Measurements from ENCODE around the gene GIPC1. TPM values are rescaled to one million over a fixed set of nuclear protein-coding genes. Genes with fewer than 3 reads are reported as not detected.

The GIPC1 gene
- total RNA-seq, 1 experiment from 2014 or later = 98.7 TPM

DNA sequence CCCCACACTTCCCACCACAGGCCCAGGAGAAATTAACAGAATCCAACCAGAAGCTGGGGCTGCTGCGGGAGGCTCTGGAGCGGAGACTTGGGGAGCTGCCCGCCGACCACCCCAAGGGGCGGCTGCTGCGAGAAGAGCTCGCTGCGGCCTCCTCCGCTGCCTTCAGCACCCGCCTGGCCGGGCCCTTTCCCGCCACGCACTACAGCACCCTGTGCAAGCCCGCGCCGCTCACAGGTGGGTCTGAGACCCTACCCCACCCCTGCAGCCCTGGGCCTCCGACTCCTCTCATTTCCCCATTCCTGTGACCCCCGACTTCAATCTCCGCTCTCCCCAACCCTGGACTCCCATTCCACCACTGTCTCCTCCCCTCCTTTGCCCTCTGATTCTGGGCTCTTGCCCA lies 45.1 kb downstream of the GIPC1 start:
- peaks cover 2% of the 10 kb centered on the region for H3K36me3 ChIP-seq (ENCODE audit: control insufficient read depth, insufficient read depth, low read length)
- ChIA-PET POLR2A (no interaction called here), CTCF (no interaction called here)
- H3K9me3 Mint-ChIP-seq (ENCODE audit: unreplicated experiment) = no peaks in the 10 kb centered on the region
- H3K36me3 Mint-ChIP-seq (ENCODE audit: insufficient read depth, unreplicated experiment) = peaks cover 29% of the 10 kb centered on the region
- TF ChIP-seq CTCF (IDR thresholded peaks at IDR 0.05; ENCODE audit: insufficient read depth in 1 of 2, low read depth in 1 of 2, low read length in 1 of 2, severe bottlenecking in 1 of 2, unreplicated experiment in 1 of 2) = no peak
- H3K4me1 Mint-ChIP-seq (ENCODE audit: low read depth, unreplicated experiment) = no peaks in the 10 kb centered on the region
- no peaks in the 10 kb centered on the region for H3K9me3 ChIP-seq
- BruUV-seq (replicated peaks) = no TSS peak
- H3K4me3 Mint-ChIP-seq (ENCODE audit: unreplicated experiment) = no peak overlapping the region
- DNase-seq = no peak
- H3K27ac Mint-ChIP-seq (ENCODE audit: unreplicated experiment) = no peak overlapping the region
- intact Hi-C loops (cut with micrococcal nuclease; ENCODE audit: unreplicated experiment) = no loop called here
- H3K27me3 ChIP-seq (replicated peaks; ENCODE audit: control insufficient read depth, insufficient read depth, low read length) = no peaks in the 10 kb centered on the region
- H3K4me3 ChIP-seq (ENCODE audit: low read depth, low read length) = no peak overlapping the region
- H3K27me3 Mint-ChIP-seq (ENCODE audit: insufficient read depth, unreplicated experiment) = no peaks in the 10 kb centered on the region
- no peaks in the 10 kb centered on the region for H3K4me1 ChIP-seq

DNA sequence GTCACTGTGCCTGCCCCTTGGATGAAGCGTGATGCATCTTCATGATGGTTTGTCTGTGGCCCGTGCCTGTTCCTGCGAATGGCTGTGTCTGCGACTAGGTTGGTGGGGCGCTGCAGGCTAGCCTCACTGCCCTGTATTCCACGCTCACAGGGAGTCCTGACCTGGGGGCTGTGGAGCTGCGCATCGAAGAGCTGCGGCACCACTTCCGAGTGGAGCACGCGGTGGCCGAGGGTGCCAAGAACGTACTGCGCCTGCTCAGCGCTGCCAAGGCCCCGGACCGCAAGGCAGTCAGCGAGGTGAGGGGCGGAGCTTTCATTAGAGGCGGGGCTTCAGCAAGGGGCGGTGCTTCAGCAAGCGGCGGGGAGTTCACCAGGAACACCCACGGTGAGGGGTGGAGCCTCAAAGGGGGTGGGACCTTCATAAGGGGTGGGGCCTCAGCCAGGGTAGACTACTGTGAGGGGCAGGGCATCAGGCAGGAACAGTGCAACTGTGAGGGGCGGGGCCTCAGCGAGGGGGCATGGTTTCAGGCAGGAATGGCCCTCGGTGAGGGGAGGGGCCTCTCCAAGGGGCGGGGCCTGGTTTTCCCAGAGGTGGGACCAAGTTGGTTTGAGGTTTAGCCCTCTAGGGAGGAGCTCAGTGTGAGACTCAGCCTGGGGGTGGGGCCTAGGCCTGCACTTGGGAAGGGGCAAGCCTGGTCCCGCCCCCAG lies 45.6 kb downstream of the GIPC1 start:
- Histone ChIP-seq H3K4me1 (no peaks in the 10 kb centered on the region), H3K36me3 (ENCODE audit: control insufficient read depth, insufficient read depth, low read length) (peaks cover 2% of the 10 kb centered on the region), H3K4me3 (ENCODE audit: low read depth, low read length) (no peak overlapping the region), H3K27me3 (replicated peaks; ENCODE audit: control insufficient read depth, insufficient read depth, low read length) (no peaks in the 10 kb centered on the region), H3K9me3 (no peaks in the 10 kb centered on the region)
- no peaks in the 10 kb centered on the region for H3K4me1 Mint-ChIP-seq (ENCODE audit: low read depth, unreplicated experiment)
- ChIA-PET CTCF (no interaction called here), POLR2A (no interaction called here)
- no peak overlapping the region for H3K27ac Mint-ChIP-seq (ENCODE audit: unreplicated experiment)
- H3K36me3 Mint-ChIP-seq (ENCODE audit: insufficient read depth, unreplicated experiment) = peaks cover 29% of the 10 kb centered on the region
- intact Hi-C loops (cut with micrococcal nuclease; ENCODE audit: unreplicated experiment) = no loop called here
- no peak for TF ChIP-seq CTCF (IDR thresholded peaks at IDR 0.05; ENCODE audit: insufficient read depth in 1 of 2, low read depth in 1 of 2, low read length in 1 of 2, severe bottlenecking in 1 of 2, unreplicated experiment in 1 of 2)
- peak; percentile 71 to 81 for DNase-seq
- H3K4me3 Mint-ChIP-seq (ENCODE audit: unreplicated experiment) = no peak overlapping the region
- no peaks in the 10 kb centered on the region for H3K27me3 Mint-ChIP-seq (ENCODE audit: insufficient read depth, unreplicated experiment)
- no TSS peak for BruUV-seq (replicated peaks)
- H3K9me3 Mint-ChIP-seq (ENCODE audit: unreplicated experiment) = no peaks in the 10 kb centered on the region

GRCh38 chr19:14449321-14449720 lies 46.6 kb downstream of the GIPC1 start:
- H3K27ac Mint-ChIP-seq (ENCODE audit: unreplicated experiment) = no peak overlapping the region
- H3K36me3 Mint-ChIP-seq (ENCODE audit: insufficient read depth, unreplicated experiment) = peaks cover 34% of the 10 kb centered on the region
- peaks cover 3% of the 10 kb centered on the region for H3K36me3 ChIP-seq (ENCODE audit: control insufficient read depth, insufficient read depth, low read length)
- H3K4me3 Mint-ChIP-seq (ENCODE audit: unreplicated experiment) = no peak overlapping the region
- ChIA-PET CTCF (no interaction called here), POLR2A (no interaction called here)
- H3K4me1 ChIP-seq = no peaks in the 10 kb centered on the region
- no peaks in the 10 kb centered on the region for H3K9me3 ChIP-seq
- H3K27me3 ChIP-seq (replicated peaks; ENCODE audit: control insufficient read depth, insufficient read depth, low read length) = no peaks in the 10 kb centered on the region
- no TSS peak for BruUV-seq (replicated peaks)
- intact Hi-C loops (cut with micrococcal nuclease; ENCODE audit: unreplicated experiment) = no loop called here
- no peaks in the 10 kb centered on the region for H3K4me1 Mint-ChIP-seq (ENCODE audit: low read depth, unreplicated experiment)
- H3K9me3 Mint-ChIP-seq (ENCODE audit: unreplicated experiment) = no peaks in the 10 kb centered on the region
- H3K4me3 ChIP-seq (ENCODE audit: low read depth, low read length) = no peak overlapping the region
- no peak for DNase-seq
- H3K27me3 Mint-ChIP-seq (ENCODE audit: insufficient read depth, unreplicated experiment) = no peaks in the 10 kb centered on the region
- no peak for TF ChIP-seq CTCF (IDR thresholded peaks at IDR 0.05; ENCODE audit: insufficient read depth in 1 of 2, low read depth in 1 of 2, low read length in 1 of 2, severe bottlenecking in 1 of 2, unreplicated experiment in 1 of 2)

Measured in Caco-2 (cell line).